Panc1 (cell line): Measurements from ENCODE around the gene SLC35G1. TPM values are rescaled to one million over a fixed set of nuclear protein-coding genes. Genes with fewer than 3 reads are reported as not detected.

ENCODE experiments used
- ATAC-seq: fragments of 200-7000 bp; cut with Tn5 transposase; 2 replicates; pipeline ENCODE4 v1.9.1; 2020; ENCODE audit warnings: mild to moderate bottlenecking, moderate library complexity
- BruUV-seq: library from RNA; stranded (reverse); fragments of 400-500 nt; replicated peaks from 2 replicates; lab custom pipeline; 2021; lab: Mats Ljungman, UMichigan
- CTCF ChIA-PET: fragments of 300-600 bp; sonication (Branson Sonifier 250); formaldehyde crosslinking; loops from one replicate; lab custom pipeline; 2022; ENCODE audit warnings: antibody characterized with exemption; lab: Charles Lee
- POLR2A ChIA-PET: fragments of 300-600 bp; sonication (Branson Sonifier 250); formaldehyde crosslinking; loops from one replicate; lab custom pipeline; 2022; ENCODE audit warnings: antibody characterized with exemption; lab: Charles Lee
- DNase-seq: peaks from one replicate; pipeline ENCODE4 v3.0.0-alpha.2; 2010; ENCODE audit warnings: low read depth, low spot score
- H3K27ac ChIP-seq: 2 replicates; pipeline ENCODE4 v1.5.1; 2011; ENCODE audit warnings: mild to moderate bottlenecking, low read length, inconsistent platforms
- H3K27me3 ChIP-seq: fragments of 200-500 bp; sonication (Bioruptor generic); 2 replicates; pipeline ENCODE4 v1.6.0; 2014; ENCODE audit warnings: low read length, inconsistent platforms; ENCODE audit not compliant: control insufficient read depth, insufficient read depth
- H3K36me3 ChIP-seq: fragments of 200-500 bp; sonication (Bioruptor generic); 2 replicates; pipeline ENCODE4 v1.5.1; 2014; ENCODE audit warnings: inconsistent platforms, mild to moderate bottlenecking, low read length, moderate library complexity; ENCODE audit not compliant: control insufficient read depth, insufficient read depth
- H3K4me1 ChIP-seq: 2 replicates; pipeline ENCODE4 v1.5.1; 2011; ENCODE audit warnings: inconsistent platforms, mild to moderate bottlenecking, low read length, moderate library complexity; ENCODE audit not compliant: control insufficient read depth, insufficient read depth
- H3K4me3 ChIP-seq, 2 experiments: 2 replicates each; pipeline ENCODE4 v1.5.1; 2011 to 2012; ENCODE audit warnings: low read depth in 2 of 2, low read length in 2 of 2, mild to moderate bottlenecking in 2 of 2, inconsistent platforms in 1 of 2, moderate library complexity in 1 of 2
- H3K9me3 ChIP-seq: fragments of 200-500 bp; sonication (Bioruptor generic); 2 replicates; pipeline ENCODE4 v1.5.1; 2014; ENCODE audit warnings: low read depth, mild to moderate bottlenecking, inconsistent platforms, low read length, moderate library complexity; ENCODE audit not compliant: control insufficient read depth, insufficient read depth
- POLR2AphosphoS5 ChIP-seq: IDR thresholded peaks from 2 replicates; pipeline ENCODE4 v1.6.1; 2012; ENCODE audit warnings: mild to moderate bottlenecking, low read depth, low read length, moderate library complexity
- SIN3A ChIP-seq: IDR thresholded peaks from 2 replicates; pipeline ENCODE4 v1.6.1; 2012; ENCODE audit warnings: low read depth, mild to moderate bottlenecking, low read length, moderate library complexity, borderline replicate concordance; ENCODE audit not compliant: insufficient read depth
- TCF7L2 ChIP-seq: IDR thresholded peaks from 2 replicates; pipeline ENCODE4 v1.6.1; 2011; ENCODE audit warnings: mild to moderate bottlenecking, low read depth, low read length, inconsistent platforms
- in situ Hi-C: cut with HindIII; loops from 2 replicates; pipeline ENCODE4 v1.10.0; 2016; ENCODE audit warnings: low sequenced_read_pairs, low pct_unique_long_range_greater_than_20kb
- intact Hi-C: fragments of 100-400 bp; cut with micrococcal nuclease; formaldehyde crosslinking; loops from one replicate; pipeline ENCODE4 v1.10.0; 2022; ENCODE audit not compliant: unreplicated experiment
- total RNA-seq: library from RNA; stranded (reverse); gene quantifications from one replicate; pipeline ENCODE4 v1.2.1, GENCODE V29; 2021; ENCODE audit not compliant: unreplicated experiment
- TF ChIP-seq, protein P1 (sequence below): fragments of 450-650 bp; IDR thresholded peaks from 2 replicates; pipeline ENCODE4 v1.5.1; 2017; ENCODE audit warnings: mild to moderate bottlenecking
- TF ChIP-seq, protein P2 (sequence below), 2 experiments: IDR thresholded peaks; 2 replicates each; pipeline ENCODE4 v1.6.1; 2011 to 2012; ENCODE audit warnings: low read depth in 2 of 2, control low read depth in 1 of 2, low read length in 1 of 2, mild to moderate bottlenecking in 1 of 2, moderate library complexity in 1 of 2; ENCODE audit not compliant: insufficient read depth in 1 of 2

SLC35G1 gene
- total RNA-seq, 1 experiment from 2014 or later = 13.6 TPM

GRCh38 chr10:93947055-93947454 is 53.3 kb downstream of the SLC35G1 start:
- Histone ChIP-seq H3K4me3 (no peak overlapping the region), H3K27me3 (no peaks in the 10 kb centered on the region), H3K36me3 (no peaks in the 10 kb centered on the region), H3K9me3 (no peaks in the 10 kb centered on the region), H3K4me1 (no peaks in the 10 kb centered on the region), H3K27ac (no peak overlapping the region)
- in situ Hi-C loops = no loop called here
- POLR2A ChIA-PET = no interaction called here
- TF ChIP-seq TCF7L2 (no peak), SIN3A (no peak), POLR2AphosphoS5 (no peak)
- TF ChIP-seq, protein P1, sequence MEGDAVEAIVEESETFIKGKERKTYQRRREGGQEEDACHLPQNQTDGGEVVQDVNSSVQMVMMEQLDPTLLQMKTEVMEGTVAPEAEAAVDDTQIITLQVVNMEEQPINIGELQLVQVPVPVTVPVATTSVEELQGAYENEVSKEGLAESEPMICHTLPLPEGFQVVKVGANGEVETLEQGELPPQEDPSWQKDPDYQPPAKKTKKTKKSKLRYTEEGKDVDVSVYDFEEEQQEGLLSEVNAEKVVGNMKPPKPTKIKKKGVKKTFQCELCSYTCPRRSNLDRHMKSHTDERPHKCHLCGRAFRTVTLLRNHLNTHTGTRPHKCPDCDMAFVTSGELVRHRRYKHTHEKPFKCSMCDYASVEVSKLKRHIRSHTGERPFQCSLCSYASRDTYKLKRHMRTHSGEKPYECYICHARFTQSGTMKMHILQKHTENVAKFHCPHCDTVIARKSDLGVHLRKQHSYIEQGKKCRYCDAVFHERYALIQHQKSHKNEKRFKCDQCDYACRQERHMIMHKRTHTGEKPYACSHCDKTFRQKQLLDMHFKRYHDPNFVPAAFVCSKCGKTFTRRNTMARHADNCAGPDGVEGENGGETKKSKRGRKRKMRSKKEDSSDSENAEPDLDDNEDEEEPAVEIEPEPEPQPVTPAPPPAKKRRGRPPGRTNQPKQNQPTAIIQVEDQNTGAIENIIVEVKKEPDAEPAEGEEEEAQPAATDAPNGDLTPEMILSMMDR = no peak
- TF ChIP-seq, protein P2, sequence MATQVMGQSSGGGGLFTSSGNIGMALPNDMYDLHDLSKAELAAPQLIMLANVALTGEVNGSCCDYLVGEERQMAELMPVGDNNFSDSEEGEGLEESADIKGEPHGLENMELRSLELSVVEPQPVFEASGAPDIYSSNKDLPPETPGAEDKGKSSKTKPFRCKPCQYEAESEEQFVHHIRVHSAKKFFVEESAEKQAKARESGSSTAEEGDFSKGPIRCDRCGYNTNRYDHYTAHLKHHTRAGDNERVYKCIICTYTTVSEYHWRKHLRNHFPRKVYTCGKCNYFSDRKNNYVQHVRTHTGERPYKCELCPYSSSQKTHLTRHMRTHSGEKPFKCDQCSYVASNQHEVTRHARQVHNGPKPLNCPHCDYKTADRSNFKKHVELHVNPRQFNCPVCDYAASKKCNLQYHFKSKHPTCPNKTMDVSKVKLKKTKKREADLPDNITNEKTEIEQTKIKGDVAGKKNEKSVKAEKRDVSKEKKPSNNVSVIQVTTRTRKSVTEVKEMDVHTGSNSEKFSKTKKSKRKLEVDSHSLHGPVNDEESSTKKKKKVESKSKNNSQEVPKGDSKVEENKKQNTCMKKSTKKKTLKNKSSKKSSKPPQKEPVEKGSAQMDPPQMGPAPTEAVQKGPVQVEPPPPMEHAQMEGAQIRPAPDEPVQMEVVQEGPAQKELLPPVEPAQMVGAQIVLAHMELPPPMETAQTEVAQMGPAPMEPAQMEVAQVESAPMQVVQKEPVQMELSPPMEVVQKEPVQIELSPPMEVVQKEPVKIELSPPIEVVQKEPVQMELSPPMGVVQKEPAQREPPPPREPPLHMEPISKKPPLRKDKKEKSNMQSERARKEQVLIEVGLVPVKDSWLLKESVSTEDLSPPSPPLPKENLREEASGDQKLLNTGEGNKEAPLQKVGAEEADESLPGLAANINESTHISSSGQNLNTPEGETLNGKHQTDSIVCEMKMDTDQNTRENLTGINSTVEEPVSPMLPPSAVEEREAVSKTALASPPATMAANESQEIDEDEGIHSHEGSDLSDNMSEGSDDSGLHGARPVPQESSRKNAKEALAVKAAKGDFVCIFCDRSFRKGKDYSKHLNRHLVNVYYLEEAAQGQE (IDR thresholded peaks at IDR 0.05; ENCODE audit: insufficient read depth in 1 of 2, low read depth in 2 of 2, low read length in 1 of 2) = no peak
- no peak for DNase-seq
- ATAC-seq = no peak
- CTCF ChIA-PET = no interaction called here
- intact Hi-C loops = no loop called here
- BruUV-seq = no TSS peak

- no peaks in the 10 kb centered on the region for H3K4me1 ChIP-seq
- no peak for TF ChIP-seq TCF7L2
- TF ChIP-seq POLR2AphosphoS5 = no peak
- no peak for TF ChIP-seq SIN3A
- H3K27ac ChIP-seq = no peak overlapping the region
- DNase-seq (no peak), ATAC-seq (no peak)
- no peaks in the 10 kb centered on the region for H3K27me3 ChIP-seq
- intact Hi-C loops (no loop called here), in situ Hi-C loops (no loop called here)
- no peaks in the 10 kb centered on the region for H3K36me3 ChIP-seq
- CTCF ChIA-PET = no interaction called here
- H3K9me3 ChIP-seq = no peaks in the 10 kb centered on the region
- no TSS peak for BruUV-seq
- POLR2A ChIA-PET = no interaction called here
- no peak overlapping the region for H3K4me3 ChIP-seq
These were observed 53.7 kb downstream of the SLC35G1 start for GRCh38 chr10:93947524-93947923.

- ATAC-seq (no peak), DNase-seq (no peak)
- BruUV-seq = no TSS peak
- no peaks in the 10 kb centered on the region for H3K27me3 ChIP-seq
- TF ChIP-seq POLR2AphosphoS5 (no peak), TCF7L2 (no peak), SIN3A (no peak)
- TF ChIP-seq, protein P2 (IDR thresholded peaks at IDR 0.05; ENCODE audit: insufficient read depth in 1 of 2, low read depth in 2 of 2, low read length in 1 of 2) = no peak
- TF ChIP-seq, protein P1 = no peak
- no peaks in the 10 kb centered on the region for H3K9me3 ChIP-seq
- H3K27ac ChIP-seq = no peak overlapping the region
- H3K4me1 ChIP-seq = peaks cover 5% of the 10 kb centered on the region; the same call in 1 of the 2 replicates
- CTCF ChIA-PET = no interaction called here
- no peaks in the 10 kb centered on the region for H3K36me3 ChIP-seq
- POLR2A ChIA-PET = no interaction called here
- no peak overlapping the region for H3K4me3 ChIP-seq
- in situ Hi-C loops (no loop called here), intact Hi-C loops (no loop called here)
These were observed 58.1 kb downstream of the SLC35G1 start for GRCh38 chr10:93951905-93952304.
